ENCODE results near the gene GAS7. TPM values are rescaled to one million over a fixed set of nuclear protein-coding genes. Genes with fewer than 3 reads are reported as not detected.

The GAS7 gene
- total RNA-seq, 1 experiment from 2014 or later, result 12.3 TPM

- Mint-ChIP-seq H3K9me3 (peaks cover 14% of the 10 kb centered on the region), H3K36me3 (peaks cover 3% of the 10 kb centered on the region; the same call in 1 of the 2 replicates), H3K4me1 (peaks cover 6% of the 10 kb centered on the region), H3K4me3 (no peak overlapping the region), H3K27me3 (ENCODE audit: low read depth) (no peaks in the 10 kb centered on the region), H3K27ac (no peak overlapping the region)
- no peak for TF ChIP-seq TCF7 (CRISPR knock-in tag; IDR thresholded peaks at IDR 0.05; ENCODE audit: low read depth)
- ChIA-PET CTCF (interaction anchor here (1.1 to 2.0 kb wide), 10 partner anchors 9 to 300 kb away, joined by 3 to 5 read pairs (median 4); no protein-coding TSS in a partner anchor), POLR2A (no interaction called here)
- DNase-seq (ENCODE audit: low spot score), result no peak
- ATAC-seq, result no peak
Measured at GRCh38 chr17:9986754-9987382, 211.5 kb downstream of the GAS7 start.

- ChIA-PET POLR2A (no interaction called here), CTCF (interaction anchor here (0.8 to 1.3 kb wide), 3 partner anchors 26 to 192 kb away, joined by 3 to 5 read pairs (median 4); no protein-coding TSS in a partner anchor)
- Mint-ChIP-seq H3K9me3 (peaks cover 14% of the 10 kb centered on the region), H3K4me3 (no peak overlapping the region), H3K4me1 (peaks cover 6% of the 10 kb centered on the region), H3K27ac (no peak overlapping the region), H3K36me3 (peaks cover 3% of the 10 kb centered on the region; the same call in 1 of the 2 replicates), H3K27me3 (ENCODE audit: low read depth) (no peaks in the 10 kb centered on the region)
- no peak for ATAC-seq
- no peak for DNase-seq (ENCODE audit: low spot score)
- TF ChIP-seq CREM (CRISPR knock-in tag; IDR thresholded peaks at IDR 0.05), result no peak
- TF ChIP-seq ZNF396 (CRISPR knock-in tag; IDR thresholded peaks at IDR 0.05; ENCODE audit: borderline replicate concordance), result no peak
- no peak for TF ChIP-seq SMAD3 (CRISPR knock-in tag; IDR thresholded peaks at IDR 0.05; ENCODE audit: borderline replicate concordance)
- no peak for TF ChIP-seq IRF1 (CRISPR knock-in tag; IDR thresholded peaks at IDR 0.05)
- no peak for TF ChIP-seq NFATC4 (CRISPR knock-in tag; IDR thresholded peaks at IDR 0.05)
Measured at GRCh38 chr17:9985646-9986045, 212.8 kb downstream of the GAS7 start.

GRCh38 chr17:9984768-9985167 lies 213.6 kb downstream of the GAS7 start:
- Mint-ChIP-seq H3K27me3 (ENCODE audit: low read depth) (no peaks in the 10 kb centered on the region), H3K27ac (no peak overlapping the region), H3K4me3 (no peak overlapping the region), H3K9me3 (peaks cover 9% of the 10 kb centered on the region), H3K36me3 (peaks cover 3% of the 10 kb centered on the region; the same call in 1 of the 2 replicates), H3K4me1 (peaks cover 6% of the 10 kb centered on the region)
- POLR2A ChIA-PET, result no interaction called here
- DNase-seq (ENCODE audit: low spot score) (no peak), ATAC-seq (no peak)
- TF ChIP-seq E2F4 (CRISPR knock-in tag; IDR thresholded peaks at IDR 0.05; ENCODE audit: borderline replicate concordance, low read depth) (no peak), MLX (CRISPR knock-in tag; IDR thresholded peaks at IDR 0.05) (no peak), RORB (CRISPR knock-in tag; IDR thresholded peaks at IDR 0.05) (no peak), ZNF532 (CRISPR knock-in tag; IDR thresholded peaks at IDR 0.05; ENCODE audit: borderline replicate concordance) (no peak), ELF4 (CRISPR knock-in tag; IDR thresholded peaks at IDR 0.05; ENCODE audit: low read depth) (no peak), ARID4B (CRISPR knock-in tag; IDR thresholded peaks at IDR 0.05; ENCODE audit: borderline replicate concordance) (no peak), E2F1 (CRISPR knock-in tag; IDR thresholded peaks at IDR 0.05) (no peak), SOX15 (CRISPR knock-in tag; IDR thresholded peaks at IDR 0.05) (no peak)
- CTCF ChIA-PET, result interaction anchor here (0.8 to 2.1 kb wide), 5 partner anchors 10 to 242 kb away, joined by 3 to 9 read pairs (median 4); no protein-coding TSS in a partner anchor

Measured in WTC11 (cell line).